AG04449 (cell line): ENCODE data around the gene CDK16.

ENCODE experiments used
- CTCF ChIA-PET: fragments of 350-600 bp; formaldehyde crosslinking; extraction: SDS; loops from one replicate; lab custom pipeline; 2021; ENCODE audit warnings: antibody characterized with exemption; lab: Yijun Ruan, JAX
- POLR2A ChIA-PET: fragments of 400-600, 350-600 bp; formaldehyde crosslinking; extraction: SDS; loops from one replicate; lab custom pipeline; 2020; ENCODE audit warnings: antibody characterized with exemption, inconsistent platforms; lab: Yijun Ruan, JAX
- DNase-seq: peaks from one replicate; pipeline ENCODE4 v3.0.0-alpha.2; 2010; ENCODE audit warnings: low read depth, low spot score
- H3K4me3 ChIP-seq: 2 replicates; pipeline ENCODE4 v1.5.1; 2011; ENCODE audit warnings: low read depth, mild to moderate bottlenecking, control low read depth, low read length
- CTCF ChIP-seq: IDR thresholded peaks from one replicate; pipeline ENCODE4 v1.5.1; 2011; ENCODE audit warnings: mild to moderate bottlenecking, moderate library complexity, low read length, control low read depth, inconsistent platforms; ENCODE audit not compliant: insufficient read depth; ENCODE audit errors: missing control alignments

CDK16 gene

GRCh38 chrX:47172549-47172948 is 45.9 kb upstream of the CDK16 start:
- no peak for DNase-seq
- POLR2A ChIA-PET, result no interaction called here
- no peak for TF ChIP-seq CTCF
- H3K4me3 ChIP-seq, result no peak overlapping the region
- CTCF ChIA-PET, result no interaction called here

GRCh38 chrX:47172971-47173792 is 45.3 kb upstream of the CDK16 start:
- ChIA-PET CTCF (no interaction called here), POLR2A (no interaction called here)
- no peak overlapping the region for H3K4me3 ChIP-seq
- TF ChIP-seq CTCF, result no peak
- DNase-seq, result no peak

GRCh38 chrX:47174376-47174775 is 44.1 kb upstream of the CDK16 start:
- TF ChIP-seq CTCF, result no peak
- ChIA-PET POLR2A (no interaction called here), CTCF (no interaction called here)
- no peak for DNase-seq
- no peak overlapping the region for H3K4me3 ChIP-seq

GRCh38 chrX:47174846-47175587 is 43.5 kb upstream of the CDK16 start:
- TF ChIP-seq CTCF, result no peak
- ChIA-PET CTCF (no interaction called here), POLR2A (no interaction called here)

GRCh38 chrX:47175588-47175980 is 42.9 kb upstream of the CDK16 start:
- no peak for DNase-seq
- no peak overlapping the region for H3K4me3 ChIP-seq
- no peak for TF ChIP-seq CTCF
- POLR2A ChIA-PET, result interaction anchor here (0.6 kb wide), 1 partner anchor 350 kb away, joined by 4 read pairs; no protein-coding TSS in a partner anchor
- CTCF ChIA-PET, result no interaction called here

More at GRCh38 chrX:47174846-47175587, 43.5 kb upstream of the CDK16 start:
- no peak for DNase-seq
- H3K4me3 ChIP-seq, result no peak overlapping the region

- DNase-seq, result no peak
- H3K4me3 ChIP-seq, result no peak overlapping the region
- ChIA-PET CTCF (no interaction called here), POLR2A (interaction anchor here (0.6 kb wide), 1 partner anchor 351 kb away, joined by 4 read pairs; no protein-coding TSS in a partner anchor)
- TF ChIP-seq CTCF, result no peak
These were observed 42.3 kb upstream of the CDK16 start for GRCh38 chrX:47176101-47176740.
